Measurements from ENCODE around the gene INPP1.

Gene INPP1

GRCh38 chr2:190361572-190361971 is 18.2 kb downstream of the INPP1 start:
- DNase-seq (ENCODE audit: low spot score): no peak

- DNase-seq (ENCODE audit: low spot score): no peak
These were observed 19.5 kb downstream of the INPP1 start for GRCh38 chr2:190362894-190363293.

- DNase-seq (ENCODE audit: low spot score): no peak
These were observed 22.3 kb downstream of the INPP1 start for GRCh38 chr2:190365499-190366204.

- no peak for DNase-seq (ENCODE audit: low spot score)
These were observed 22.9 kb downstream of the INPP1 start for GRCh38 chr2:190366248-190366753.

GRCh38 chr2:190367091-190367490 is 23.7 kb downstream of the INPP1 start:
- no peak for DNase-seq (ENCODE audit: low spot score)

- DNase-seq (ENCODE audit: low spot score): no peak
These were observed 26.2 kb downstream of the INPP1 start for GRCh38 chr2:190369635-190370034.

GRCh38 chr2:190376083-190376482 is 32.7 kb downstream of the INPP1 start:
- no peak for DNase-seq (ENCODE audit: low spot score)

- DNase-seq (ENCODE audit: low spot score): no peak
These were observed 33.3 kb downstream of the INPP1 start for GRCh38 chr2:190376591-190377245.

GRCh38 chr2:190378880-190379237 is 35.5 kb downstream of the INPP1 start:
- no peak for DNase-seq (ENCODE audit: low spot score)

GRCh38 chr2:190379249-190379964 is 36.0 kb downstream of the INPP1 start:
- no peak for DNase-seq (ENCODE audit: low spot score)

- DNase-seq (ENCODE audit: low spot score): no peak
These were observed 37.6 kb downstream of the INPP1 start for GRCh38 chr2:190380962-190381412.

- DNase-seq (ENCODE audit: low spot score): peak; percentile 71
These were observed 39.5 kb downstream of the INPP1 start for GRCh38 chr2:190382851-190383250.

GRCh38 chr2:190387422-190387821 is 44.0 kb downstream of the INPP1 start:
- DNase-seq (ENCODE audit: low spot score): no peak

GRCh38 chr2:190396271-190396670 is 52.9 kb downstream of the INPP1 start:
- DNase-seq (ENCODE audit: low spot score): no peak

GRCh38 chr2:190402986-190403603 is 59.7 kb downstream of the INPP1 start:
- no peak for DNase-seq (ENCODE audit: low spot score)

GRCh38 chr2:190404487-190404886 is 61.1 kb downstream of the INPP1 start:
- DNase-seq (ENCODE audit: low spot score): no peak

GRCh38 chr2:190405070-190405469 is 61.7 kb downstream of the INPP1 start:
- no peak for DNase-seq (ENCODE audit: low spot score)

- DNase-seq (ENCODE audit: low spot score): no peak
These were observed 62.6 kb downstream of the INPP1 start for GRCh38 chr2:190405995-190406394.

- DNase-seq (ENCODE audit: low spot score): no peak
These were observed 63.4 kb downstream of the INPP1 start for GRCh38 chr2:190406805-190407204.

- DNase-seq (ENCODE audit: low spot score): peak; percentile 30
These were observed 63.9 kb downstream of the INPP1 start for GRCh38 chr2:190407246-190407661.

- peak; percentile 37 for DNase-seq (ENCODE audit: low spot score)
These were observed 64.5 kb downstream of the INPP1 start, which contains the start of gene MFSD6 for GRCh38 chr2:190407662-190408537. TSS of gene MFSD6 (plus strand) at chr2:190408355. CDS start at chr2:190436030, 27,675 bp downstream.
